Ishikawa (cell line): Measurements from ENCODE around the gene SNX3.

Experiments
- CEBPB ChIP-seq: IDR thresholded peaks from 2 replicates; pipeline ENCODE4 v1.6.1; 2012
- CREB1 ChIP-seq: IDR thresholded peaks from 2 replicates; pipeline ENCODE4 v1.6.1; 2012; ENCODE audit warnings: low read depth
- EGR1 ChIP-seq: IDR thresholded peaks from 2 replicates; pipeline ENCODE4 v1.6.1; 2012
- EP300 ChIP-seq: IDR thresholded peaks from 2 replicates; pipeline ENCODE4 v1.6.1; 2012; ENCODE audit warnings: borderline replicate concordance
- FOXM1 ChIP-seq: IDR thresholded peaks from 2 replicates; pipeline ENCODE4 v1.6.1; 2012; ENCODE audit warnings: low read depth, borderline replicate concordance
- NFIC ChIP-seq: IDR thresholded peaks from 2 replicates; pipeline ENCODE4 v1.6.1; 2012
- RAD21 ChIP-seq: IDR thresholded peaks from 2 replicates; pipeline ENCODE4 v1.6.1; 2012; ENCODE audit warnings: low read depth
- REST ChIP-seq: IDR thresholded peaks from 2 replicates; pipeline ENCODE4 v1.6.1; 2012; ENCODE audit warnings: low read depth, mild to moderate bottlenecking
- TAF1 ChIP-seq: IDR thresholded peaks from 2 replicates; pipeline ENCODE4 v1.6.1; 2012; ENCODE audit warnings: low read depth, mild to moderate bottlenecking
- TCF12 ChIP-seq: IDR thresholded peaks from 2 replicates; pipeline ENCODE4 v1.6.1; 2012; ENCODE audit warnings: low read depth
- TEAD4 ChIP-seq: IDR thresholded peaks from 2 replicates; pipeline ENCODE4 v1.6.1; 2012
- USF1 ChIP-seq: IDR thresholded peaks from 2 replicates; pipeline ENCODE4 v1.6.1; 2012
- YY1 ChIP-seq: IDR thresholded peaks from 2 replicates; pipeline ENCODE4 v1.6.1; 2012; ENCODE audit warnings: low read depth
- ZBTB7A ChIP-seq: IDR thresholded peaks from 2 replicates; pipeline ENCODE4 v1.6.1; 2012; ENCODE audit warnings: low read depth
- TF ChIP-seq, protein P1 (sequence below): IDR thresholded peaks from 2 replicates; pipeline ENCODE4 v1.6.1; 2012

Gene SNX3

DNA sequence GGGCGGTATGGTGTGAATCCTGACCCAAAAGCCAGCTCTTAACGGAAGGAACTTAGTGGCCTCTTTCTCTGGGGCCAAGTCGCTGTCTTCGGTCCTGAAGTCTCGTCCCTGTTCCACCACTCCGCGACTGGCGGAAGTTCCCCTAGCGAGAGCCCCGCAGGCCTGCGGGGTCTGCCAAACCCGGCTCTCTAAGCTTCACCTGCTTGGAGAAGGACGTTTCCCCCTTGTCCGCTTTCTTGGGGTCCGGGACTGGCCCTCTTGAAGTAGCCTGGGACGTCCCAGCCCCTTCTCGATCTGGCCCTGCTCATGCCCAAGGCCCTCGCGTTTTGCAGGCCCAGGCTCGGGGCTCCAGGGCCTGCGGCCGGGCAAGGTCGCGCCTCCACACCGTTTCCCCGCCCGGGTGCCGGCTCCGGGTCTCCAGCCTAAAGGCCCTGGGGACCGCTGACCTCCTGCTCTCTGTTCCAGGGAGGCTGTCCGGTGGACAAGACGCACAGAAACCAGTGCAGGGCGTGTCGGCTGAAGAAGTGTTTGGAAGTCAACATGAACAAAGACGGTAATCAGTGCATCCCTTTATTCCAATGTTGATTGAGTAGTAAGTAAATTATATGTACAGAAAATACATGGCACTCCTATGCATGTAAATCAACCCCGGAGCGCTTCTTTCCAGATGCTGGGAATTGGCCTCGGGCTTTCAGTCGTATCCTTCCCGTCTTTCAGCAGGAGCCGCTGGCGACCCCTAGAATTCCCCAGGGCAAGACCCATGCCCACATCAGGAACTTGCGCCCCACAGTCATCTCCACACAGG is 86.3 kb downstream of the SNX3 start:
- TF ChIP-seq TCF12 (no peak), ZBTB7A (no peak), REST (peak; percentile 70), USF1 (no peak)
- TF ChIP-seq, protein P1, sequence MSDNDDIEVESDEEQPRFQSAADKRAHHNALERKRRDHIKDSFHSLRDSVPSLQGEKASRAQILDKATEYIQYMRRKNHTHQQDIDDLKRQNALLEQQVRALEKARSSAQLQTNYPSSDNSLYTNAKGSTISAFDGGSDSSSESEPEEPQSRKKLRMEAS, result no peak

GRCh38 chr6:108171918-108172516 is 88.8 kb downstream of the SNX3 start:
- TF ChIP-seq, protein P1, result no peak
- TF ChIP-seq NFIC, result no peak
- no peak for TF ChIP-seq CREB1
- TF ChIP-seq TEAD4, result no peak
- no peak for TF ChIP-seq EP300
- TF ChIP-seq USF1, result no peak
- no peak for TF ChIP-seq FOXM1
- no peak for TF ChIP-seq ZBTB7A
- TF ChIP-seq TCF12, result no peak
- no peak for TF ChIP-seq REST
- no peak for TF ChIP-seq CEBPB
- TF ChIP-seq YY1, result no peak
- TF ChIP-seq EGR1, result no peak
- no peak for TF ChIP-seq TAF1
- no peak for TF ChIP-seq RAD21

DNA sequence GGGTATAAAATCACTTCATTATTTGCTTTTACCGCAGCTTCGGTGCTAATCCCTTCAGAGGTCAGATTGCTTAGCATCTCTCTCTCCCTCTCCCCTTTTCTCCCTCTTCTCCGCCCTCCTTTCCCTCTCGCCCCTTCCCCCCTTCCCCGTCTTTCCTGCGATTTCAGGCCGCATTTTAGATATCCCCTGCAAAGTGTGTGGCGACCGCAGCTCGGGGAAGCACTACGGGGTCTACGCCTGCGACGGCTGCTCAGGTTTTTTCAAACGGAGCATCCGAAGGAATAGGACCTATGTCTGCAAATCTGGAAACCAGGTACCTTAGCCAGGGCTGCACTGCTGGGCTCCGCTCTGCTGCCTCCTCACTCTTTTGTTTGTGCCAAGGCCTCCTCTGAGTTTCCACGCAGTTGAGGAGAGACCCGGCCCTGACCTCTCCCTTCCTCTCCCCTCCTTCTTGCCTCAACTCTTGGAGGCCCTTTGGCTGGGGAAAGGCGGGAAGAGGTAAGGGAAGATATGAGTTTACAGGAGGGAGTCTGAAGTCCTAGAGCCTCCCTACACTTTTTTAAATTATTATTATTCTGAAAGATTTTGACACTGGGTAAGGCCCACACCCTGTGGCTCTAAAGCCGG is 89.4 kb downstream of the SNX3 start:
- TF ChIP-seq CREB1 (no peak), REST (no peak), YY1 (no peak), EP300 (no peak)
- TF ChIP-seq, protein P1, result no peak
